ENCODE data around the gene ADD3.

- TF ChIP-seq EP300 (IDR thresholded peaks at IDR 0.05; ENCODE audit: low read depth in 2 of 2, low read length in 2 of 2) (no peak), EP300 (CRISPR knock-in tag; IDR thresholded peaks at IDR 0.05; ENCODE audit: borderline replicate concordance) (no peak), ZHX2 (IDR thresholded peaks at IDR 0.05; ENCODE audit: low read depth) (no peak), ZHX2 (CRISPR knock-in tag; IDR thresholded peaks at IDR 0.05; ENCODE audit: borderline replicate concordance) (no peak), ZKSCAN8 (CRISPR knock-in tag; IDR thresholded peaks at IDR 0.05; ENCODE audit: borderline replicate concordance) (no peak), ZNF644 (CRISPR knock-in tag; IDR thresholded peaks at IDR 0.05; ENCODE audit: low read depth) (no peak), ATF7 (IDR thresholded peaks at IDR 0.05) (no peak), ATF7 (CRISPR knock-in tag; IDR thresholded peaks at IDR 0.05) (no peak), ZNF720 (CRISPR knock-in tag; IDR thresholded peaks at IDR 0.05) (no peak), CTCF (CRISPR knock-in tag; IDR thresholded peaks at IDR 0.05) (no peak), RAD21 (CRISPR knock-in tag; IDR thresholded peaks at IDR 0.05) (no peak), ZNF724P (CRISPR knock-in tag; IDR thresholded peaks at IDR 0.05; ENCODE audit: borderline replicate concordance) (no peak)
These were observed 66.5 kb downstream of the ADD3 start for GRCh38 chr10:110074298-110074697.

Data from HepG2 (cell line).